Inflammatory macrophage treated with lipopolysaccharide for 1 hour (primary cell): ENCODE results near the gene NUP85.
"Not testable (repeated sequence)": the region's sequence is repeated elsewhere in the genome, so short reads cannot be mapped to it uniquely, and the experiment has no call there.

Source experiments
- DNase-seq, 2 donors: peaks; one replicate each; pipeline ENCODE4 v3.0.0-alpha.2; 2020 to 2022

NUP85 gene

GRCh38 chr17:75205037-75205792 is at the start of gene NUP85:
Gene NUP85, plus strand, starts transcription at chr17:75205679. Its CDS starts 83 bp downstream, at chr17:75205762.
- peak; percentile 87 to 92 for DNase-seq

GRCh38 chr17:75158480-75158879 is 47.0 kb upstream of the NUP85 start:
- DNase-seq, result not testable (repeated sequence)

- DNase-seq, result no peak
Measured at GRCh38 chr17:75159196-75160031, 46.1 kb upstream of the NUP85 start.

- DNase-seq, result no peak
Measured at GRCh38 chr17:75160211-75160610, 45.3 kb upstream of the NUP85 start.

GRCh38 chr17:75163074-75163473 is 42.4 kb upstream of the NUP85 start:
- DNase-seq, result no peak

GRCh38 chr17:75164606-75165005 is 40.9 kb upstream of the NUP85 start:
- DNase-seq, result not testable (repeated sequence)

- no peak for DNase-seq
Measured at GRCh38 chr17:75168998-75169397, 36.5 kb upstream of the NUP85 start.

- no peak for DNase-seq
Measured at GRCh38 chr17:75173526-75173925, 32.0 kb upstream of the NUP85 start.

GRCh38 chr17:75174996-75175395 is 30.5 kb upstream of the NUP85 start:
- DNase-seq, result no peak

- DNase-seq, result no peak
Measured at GRCh38 chr17:75176625-75177024, 28.9 kb upstream of the NUP85 start.

- DNase-seq, result no peak
Measured at GRCh38 chr17:75178453-75178852, 27.0 kb upstream of the NUP85 start.

- no peak for DNase-seq
Measured at GRCh38 chr17:75181110-75181509, 24.4 kb upstream of the NUP85 start.

- peak; percentile 16 to 21 for DNase-seq
Measured at GRCh38 chr17:75181608-75182318, 23.7 kb upstream of the NUP85 start.

GRCh38 chr17:75182319-75182568 is 23.2 kb upstream of the NUP85 start:
- no peak for DNase-seq

GRCh38 chr17:75182569-75183436 is 22.7 kb upstream of the NUP85 start, which contains the start of gene SUMO2:
Gene SUMO2, minus strand, starts transcription at chr17:75182959. Its CDS starts 125 bp downstream, at chr17:75182834.
- DNase-seq, result peak; percentile 88 to 98

- no peak for DNase-seq
Measured at GRCh38 chr17:75183999-75184884, 21.2 kb upstream of the NUP85 start.

GRCh38 chr17:75188614-75189013 is 16.9 kb upstream of the NUP85 start:
- no peak for DNase-seq

- peak; percentile 30 to 34 for DNase-seq
Measured at GRCh38 chr17:75191584-75191983, 13.9 kb upstream of the NUP85 start.

- DNase-seq, result no peak
Measured at GRCh38 chr17:75194879-75195278, 10.6 kb upstream of the NUP85 start.

- DNase-seq, result no peak
Measured at GRCh38 chr17:75199886-75200618, 5.4 kb upstream of the NUP85 start.

GRCh38 chr17:75205793-75206163 is 299 bp downstream of the NUP85 start:
- DNase-seq, result no peak
